Lung (tissue), 12 donors: ENCODE data around the gene MIXL1. TPM values are rescaled to one million over a fixed set of nuclear protein-coding genes. Genes with fewer than 3 reads are reported as not detected.
"Not testable (repeated sequence)": the region's sequence is repeated elsewhere in the genome, so short reads cannot be mapped to it uniquely, and the experiment has no call there.

Experiments used
- ATAC-seq: fragments of 200-7000 bp; cut with Tn5 transposase; one replicate; pipeline ENCODE4 v1.9.1; 2020; ENCODE audit warnings: moderate number of reproducible peaks; ENCODE audit not compliant: insufficient read depth, low FRiP score
- DNase-seq, 3 donors: peaks; one replicate each; pipeline ENCODE4 v3.0.0-alpha.2; 2013 to 2017
- H3K27ac ChIP-seq, 2 donors: one replicate each; pipeline ENCODE4 v1.5.1; 2013; ENCODE audit warnings: mild to moderate bottlenecking in 2 of 2, moderate library complexity in 2 of 2, control low read depth in 1 of 2, inconsistent platforms in 1 of 2, low read depth in 1 of 2, low read length in 1 of 2
- H3K27me3 ChIP-seq, 3 donors: one replicate each; pipeline ENCODE4 v1.5.1; 2013; ENCODE audit warnings: low read length in 2 of 3; ENCODE audit not compliant: control insufficient read depth in 3 of 3, insufficient read depth in 3 of 3
- H3K36me3 ChIP-seq, 4 donors: one replicate each; pipeline ENCODE4 v1.5.1; 2013; ENCODE audit warnings: low read length in 4 of 4, mild to moderate bottlenecking in 1 of 4, moderate library complexity in 1 of 4; ENCODE audit not compliant: control insufficient read depth in 4 of 4, insufficient read depth in 4 of 4
- H3K4me1 ChIP-seq, 5 donors: one replicate each; pipeline ENCODE4 v1.5.1; 2013; ENCODE audit warnings: low read length in 5 of 5, mild to moderate bottlenecking in 2 of 5, moderate library complexity in 1 of 5; ENCODE audit not compliant: control insufficient read depth in 5 of 5, insufficient read depth in 5 of 5
- H3K4me3 ChIP-seq: one replicate; pipeline ENCODE4 v1.5.1; 2013; ENCODE audit warnings: mild to moderate bottlenecking, control low read depth, moderate library complexity
- H3K9ac ChIP-seq, 2 donors: one replicate each; pipeline ENCODE4 v1.5.1; 2013; ENCODE audit warnings: low read length in 2 of 2, control low read depth in 1 of 2; ENCODE audit not compliant: insufficient read depth in 1 of 2
- H3K9me3 ChIP-seq, 4 donors: one replicate each; pipeline ENCODE4 v1.5.1; 2013; ENCODE audit warnings: low read length in 3 of 4, mild to moderate bottlenecking in 1 of 4, moderate library complexity in 1 of 4; ENCODE audit not compliant: control insufficient read depth in 4 of 4, insufficient read depth in 3 of 4
- CTCF ChIP-seq: IDR thresholded peaks from 2 replicates; pipeline ENCODE4 v1.5.1; 2012; ENCODE audit warnings: mild to moderate bottlenecking; ENCODE audit errors: control extremely low read depth, extremely low read depth
- WGBS, 2 donors: extraction: QIAGEN DNeasy Blood & Tissue Kit; methylation state at CpG; one replicate each; pipeline ENCODE4 v1.1.7; 2013; 5-methylcytosine and 5-hydroxymethylcytosine counted together
- polyA plus RNA-seq, 2 donors: library from polyadenylated mRNA; stranded (reverse); fragments of 200-250 nt; gene quantifications; one replicate each; pipeline ENCODE4 v1.2.1, GENCODE V29; 2013
- total RNA-seq, 2 donors: library from RNA; depleted of rRNA in 1 of 2; stranded (reverse); fragments of >200 nt in 1 of 2; gene quantifications; one replicate each; pipeline ENCODE4 v1.2.1, GENCODE V29; 2014 to 2021
- donor health status: control.
- donor health status: control.
- donor health status: Bipolar disorder and iron deficiency.
- donor health status: healthy.
- donor health status: DM: yes; HTN: yes; CAD: no.

The MIXL1 gene
- total and polyA plus RNA-seq, 4 donors: 0.03 to 0.49 TPM; not detected in 2

- WGBS, 2 donors: 97 to 99% methylated on average over 3 of the region's 3 CpGs
- H3K36me3 ChIP-seq: peaks cover 0 to 9% (median 4%) of the 10 kb centered on the region in 4 donors
- no peak for TF ChIP-seq CTCF
- H3K27me3 ChIP-seq: no peaks in the 10 kb centered on the region
- H3K4me3 ChIP-seq: no peak overlapping the region
- H3K9ac ChIP-seq: no peak overlapping the region
- ATAC-seq: no peak
- H3K9me3 ChIP-seq: no peaks in the 10 kb centered on the region
- no peak for DNase-seq
- H3K27ac ChIP-seq: no peak overlapping the region
- no peaks in the 10 kb centered on the region for H3K4me1 ChIP-seq
These were observed 16.0 kb downstream of the MIXL1 start for GRCh38 chr1:226239421-226239820.

GRCh38 chr1:226248091-226248490, 24.6 kb downstream of the MIXL1 start:
- peaks cover 0 to 8% (median 3%) of the 10 kb centered on the region in 4 donors for H3K36me3 ChIP-seq
- H3K27ac ChIP-seq: no peak overlapping the region
- no peak for TF ChIP-seq CTCF
- DNase-seq: peak in 2 of 3 donors; percentile 89 to 93
- no peak for ATAC-seq
- 32 to 43% methylated on average over 2 of the region's 2 CpGs for WGBS, 2 donors
- H3K27me3 ChIP-seq: no peaks in the 10 kb centered on the region
- no peaks in the 10 kb centered on the region for H3K9me3 ChIP-seq
- no peak overlapping the region for H3K4me3 ChIP-seq
- peak overlapping the region in 1 of 2 donors; percentile 68 for H3K9ac ChIP-seq
- peaks cover 0 to 6% (median 3%) of the 10 kb centered on the region in 5 donors for H3K4me1 ChIP-seq

- WGBS, 2 donors: 64 to 90% methylated on average over 3 of the region's 3 CpGs
- H3K4me1 ChIP-seq: peaks cover 0 to 6% (median 3%) of the 10 kb centered on the region in 5 donors
- ATAC-seq: no peak
- no peak overlapping the region for H3K9ac ChIP-seq
- no peak overlapping the region for H3K27ac ChIP-seq
- H3K4me3 ChIP-seq: no peak overlapping the region
- no peaks in the 10 kb centered on the region for H3K9me3 ChIP-seq
- H3K36me3 ChIP-seq: peaks cover 0 to 8% (median 3%) of the 10 kb centered on the region in 4 donors
- no peak for TF ChIP-seq CTCF
- no peaks in the 10 kb centered on the region for H3K27me3 ChIP-seq
- peak in 2 of 3 donors; percentile 26 to 30 for DNase-seq
These were observed 25.3 kb downstream of the MIXL1 start for GRCh38 chr1:226248796-226249195.

- Histone ChIP-seq H3K9me3 (no peaks in the 10 kb centered on the region), H3K27ac (no peak overlapping the region), H3K4me3 (no peak overlapping the region), H3K36me3 (peaks cover 0 to 4% (median 3%) of the 10 kb centered on the region in 4 donors), H3K9ac (no peak overlapping the region), H3K4me1 (peaks cover 0 to 6% (median 3%) of the 10 kb centered on the region in 5 donors), H3K27me3 (no peaks in the 10 kb centered on the region)
- TF ChIP-seq CTCF: no peak
- 97 to 98% methylated on average over 1 of the region's 1 CpG for WGBS, 2 donors
- DNase-seq (no peak), ATAC-seq (no peak)
These were observed 27.0 kb downstream of the MIXL1 start for GRCh38 chr1:226250511-226250910.

GRCh38 chr1:226252841-226253240, 29.4 kb downstream of the MIXL1 start:
- 97 to 98% methylated on average over 7 of the region's 7 CpGs for WGBS, 2 donors
- H3K9me3 ChIP-seq, H3K4me1 ChIP-seq, ATAC-seq, H3K9ac ChIP-seq, H3K27me3 ChIP-seq, H3K27ac ChIP-seq, DNase-seq, H3K4me3 ChIP-seq, H3K36me3 ChIP-seq: not testable (repeated sequence)
